KG1 (cell line): ENCODE results near the gene PTPN9.
"Not testable (repeated sequence)": the region's sequence is repeated elsewhere in the genome, so short reads cannot be mapped to it uniquely, and the experiment has no call there.

ENCODE experiments used
- DNase-seq: peaks from one replicate; lab custom pipeline; 2025; lab: John Stamatoyannopoulos, UW

Gene PTPN9

GRCh38 chr15:75578948-75579920, at the start of gene PTPN9:
Gene PTPN9 (minus strand): TSS chr15:75579315. CDS start chr15:75578776, 539 bp downstream.
- peak; percentile 39 for DNase-seq

- DNase-seq, result peak; percentile 91
These were observed 46.6 kb upstream of the PTPN9 start, which contains the start of gene SNUPN for GRCh38 chr15:75625542-75626347. Gene SNUPN (minus strand): TSS chr15:75625725. CDS start chr15:75621051, 4,674 bp downstream.

- DNase-seq, result no peak
These were observed 43.4 kb upstream of the PTPN9 start for GRCh38 chr15:75622505-75622904.

GRCh38 chr15:75620841-75621391, 41.8 kb upstream of the PTPN9 start:
- no peak for DNase-seq

- DNase-seq, result no peak
These were observed 41.1 kb upstream of the PTPN9 start for GRCh38 chr15:75620058-75620820.

- no peak for DNase-seq
These were observed 37.7 kb upstream of the PTPN9 start for GRCh38 chr15:75616766-75617165.

GRCh38 chr15:75606711-75607699, 27.9 kb upstream of the PTPN9 start:
- no peak for DNase-seq

- DNase-seq, result no peak
These were observed 26.9 kb upstream of the PTPN9 start for GRCh38 chr15:75606026-75606425.

GRCh38 chr15:75599401-75599800, 20.3 kb upstream of the PTPN9 start:
- DNase-seq, result no peak

- DNase-seq, result no peak
These were observed 19.2 kb upstream of the PTPN9 start for GRCh38 chr15:75598361-75598760.

GRCh38 chr15:75597667-75598341, 18.7 kb upstream of the PTPN9 start:
- no peak for DNase-seq

GRCh38 chr15:75596703-75597345, 17.7 kb upstream of the PTPN9 start:
- DNase-seq, result no peak

- no peak for DNase-seq
These were observed 15.2 kb upstream of the PTPN9 start for GRCh38 chr15:75594276-75594675.

GRCh38 chr15:75591655-75592364, 12.7 kb upstream of the PTPN9 start:
- no peak for DNase-seq

GRCh38 chr15:75590239-75590638, 11.1 kb upstream of the PTPN9 start:
- no peak for DNase-seq

GRCh38 chr15:75589071-75589470, 10.0 kb upstream of the PTPN9 start:
- no peak for DNase-seq

- DNase-seq, result not testable (repeated sequence)
These were observed 7.3 kb upstream of the PTPN9 start for GRCh38 chr15:75586422-75586821.

- DNase-seq, result no peak
These were observed 5.0 kb upstream of the PTPN9 start for GRCh38 chr15:75584121-75584520.

- DNase-seq, result no peak
These were observed 4.6 kb upstream of the PTPN9 start for GRCh38 chr15:75583701-75584100.
